Activated CD8-positive, alpha-beta memory T cell treated with anti-CD3 and anti-CD28 coated beads for 48 hours (primary cell): Measurements from ENCODE around the gene FAM168A.

Source experiments
- DNase-seq, 3 experiments: peaks; one replicate each; pipeline ENCODE4 v3.0.0-alpha.2; 2020; ENCODE audit warnings: low read depth in 2 of 3, low spot score in 2 of 3

The FAM168A gene

GRCh38 chr11:73403541-73403940, 194.4 kb downstream of the FAM168A start:
- DNase-seq: no peak

GRCh38 chr11:73402834-73403185, 195.1 kb downstream of the FAM168A start:
- no peak for DNase-seq

GRCh38 chr11:73401924-73402833, 195.7 kb downstream of the FAM168A start:
- DNase-seq: no peak

GRCh38 chr11:73401217-73401923, 196.5 kb downstream of the FAM168A start:
- no peak for DNase-seq

GRCh38 chr11:73400293-73400692, 197.6 kb downstream of the FAM168A start:
- DNase-seq: no peak

GRCh38 chr11:73399636-73400035, 198.3 kb downstream of the FAM168A start:
- no peak for DNase-seq

GRCh38 chr11:73399159-73399590, 198.7 kb downstream of the FAM168A start:
- no peak for DNase-seq

GRCh38 chr11:73398721-73399120, 199.2 kb downstream of the FAM168A start:
- no peak for DNase-seq

GRCh38 chr11:73398132-73398526, 199.8 kb downstream of the FAM168A start:
- no peak for DNase-seq

GRCh38 chr11:73397468-73398131, 200.3 kb downstream of the FAM168A start:
- no peak for DNase-seq

- DNase-seq: no peak
Observed at GRCh38 chr11:73396985-73397384, 200.9 kb downstream of the FAM168A start.

- DNase-seq: no peak
Observed at GRCh38 chr11:73396251-73396930, 201.5 kb downstream of the FAM168A start.

- DNase-seq: no peak
Observed at GRCh38 chr11:73395297-73396208, 202.4 kb downstream of the FAM168A start.

- no peak for DNase-seq
Observed at GRCh38 chr11:73394416-73395296, 203.3 kb downstream of the FAM168A start.

- DNase-seq: no peak
Observed at GRCh38 chr11:73393479-73394415, 204.2 kb downstream of the FAM168A start.

- no peak for DNase-seq
Observed at GRCh38 chr11:73393011-73393380, 204.9 kb downstream of the FAM168A start.

GRCh38 chr11:73392108-73393010, 205.6 kb downstream of the FAM168A start:
- no peak for DNase-seq
